ENCODE measurements around the gene FAM228B. TPM values are rescaled to one million over a fixed set of nuclear protein-coding genes. Genes with fewer than 3 reads are reported as not detected.

FAM228B gene
- total RNA-seq, 4 donors from 2014 or later: 22.6 to 41.4 (median 33.8) TPM

DNA sequence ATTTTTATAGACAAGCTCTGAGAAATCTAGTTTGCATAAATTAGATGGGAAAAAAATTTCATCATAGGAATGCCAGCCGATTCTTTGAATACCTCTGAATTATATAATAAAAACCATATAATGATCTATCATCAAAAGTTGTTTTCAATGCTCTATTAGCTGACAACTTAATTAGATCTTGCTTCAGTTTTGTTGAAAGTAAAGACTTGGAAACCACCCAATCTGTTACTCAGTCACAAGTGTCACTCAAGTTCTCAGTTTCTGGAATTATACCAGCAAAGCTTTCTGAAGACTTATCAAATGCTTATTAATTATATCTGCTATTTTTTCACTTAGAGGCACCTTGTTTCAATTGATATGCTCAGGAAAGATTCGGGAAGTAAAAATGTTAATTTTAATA lies 21.3 kb upstream of the FAM228B start:
- no peaks in the 10 kb centered on the region for H3K4me1 ChIP-seq
- DNase-seq (ENCODE audit: extremely low spot score): no peak
- H3K9me3 ChIP-seq: no peaks in the 10 kb centered on the region
- TF ChIP-seq POLR2A (IDR thresholded peaks at IDR 0.05; ENCODE audit: low read depth) (no peak), EP300 (IDR thresholded peaks at IDR 0.05) (no peak), POLR2AphosphoS5 (IDR thresholded peaks at IDR 0.05) (no peak)
- TF ChIP-seq, protein P1, sequence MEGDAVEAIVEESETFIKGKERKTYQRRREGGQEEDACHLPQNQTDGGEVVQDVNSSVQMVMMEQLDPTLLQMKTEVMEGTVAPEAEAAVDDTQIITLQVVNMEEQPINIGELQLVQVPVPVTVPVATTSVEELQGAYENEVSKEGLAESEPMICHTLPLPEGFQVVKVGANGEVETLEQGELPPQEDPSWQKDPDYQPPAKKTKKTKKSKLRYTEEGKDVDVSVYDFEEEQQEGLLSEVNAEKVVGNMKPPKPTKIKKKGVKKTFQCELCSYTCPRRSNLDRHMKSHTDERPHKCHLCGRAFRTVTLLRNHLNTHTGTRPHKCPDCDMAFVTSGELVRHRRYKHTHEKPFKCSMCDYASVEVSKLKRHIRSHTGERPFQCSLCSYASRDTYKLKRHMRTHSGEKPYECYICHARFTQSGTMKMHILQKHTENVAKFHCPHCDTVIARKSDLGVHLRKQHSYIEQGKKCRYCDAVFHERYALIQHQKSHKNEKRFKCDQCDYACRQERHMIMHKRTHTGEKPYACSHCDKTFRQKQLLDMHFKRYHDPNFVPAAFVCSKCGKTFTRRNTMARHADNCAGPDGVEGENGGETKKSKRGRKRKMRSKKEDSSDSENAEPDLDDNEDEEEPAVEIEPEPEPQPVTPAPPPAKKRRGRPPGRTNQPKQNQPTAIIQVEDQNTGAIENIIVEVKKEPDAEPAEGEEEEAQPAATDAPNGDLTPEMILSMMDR (IDR thresholded peaks at IDR 0.05): no peak
- peaks cover 0 to 29% (median 9%) of the 10 kb centered on the region in 4 donors for H3K36me3 ChIP-seq
- no peak overlapping the region for H3K4me3 ChIP-seq
- no peak overlapping the region for H3K27ac ChIP-seq (replicated peaks in 1 of 4)
- intact Hi-C loops (cut with DNase I): no loop called here
- H3K27me3 ChIP-seq: no peaks in the 10 kb centered on the region
- WGBS: 67% methylated on average over 2 of the region's 2 CpGs

DNA sequence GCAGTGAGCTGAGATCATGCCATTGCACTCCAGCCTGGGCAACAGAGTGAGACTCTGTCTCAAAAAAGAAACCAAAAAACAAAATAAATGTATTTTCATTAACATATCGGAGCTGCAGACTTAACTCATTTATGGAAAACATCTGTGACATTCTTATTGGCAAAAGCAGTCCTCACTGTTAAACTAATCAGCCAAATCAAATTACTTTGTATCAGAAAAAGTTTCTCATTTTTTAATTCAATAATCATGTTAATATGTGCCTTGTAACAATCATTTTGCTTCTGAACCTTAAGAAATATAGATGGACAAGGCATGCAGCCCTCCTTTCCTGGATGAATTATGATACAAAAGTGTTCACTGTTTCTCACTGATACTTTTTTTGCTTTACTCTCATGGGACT lies 20.6 kb upstream of the FAM228B start:
- DNase-seq (ENCODE audit: extremely low spot score): no peak
- 93% methylated on average over 1 of the region's 1 CpG for WGBS
- H3K27ac ChIP-seq (replicated peaks in 1 of 4): no peak overlapping the region
- intact Hi-C loops (cut with DNase I): no loop called here
- H3K27me3 ChIP-seq: no peaks in the 10 kb centered on the region
- TF ChIP-seq, protein P1 (IDR thresholded peaks at IDR 0.05): no peak
- TF ChIP-seq POLR2AphosphoS5 (IDR thresholded peaks at IDR 0.05): no peak
- no peak for TF ChIP-seq POLR2A (IDR thresholded peaks at IDR 0.05; ENCODE audit: low read depth)
- no peak for TF ChIP-seq EP300 (IDR thresholded peaks at IDR 0.05)
- H3K4me3 ChIP-seq: no peak overlapping the region
- H3K9me3 ChIP-seq: no peaks in the 10 kb centered on the region
- no peaks in the 10 kb centered on the region for H3K4me1 ChIP-seq
- H3K36me3 ChIP-seq: peaks cover 0 to 29% (median 9%) of the 10 kb centered on the region in 4 donors

DNA sequence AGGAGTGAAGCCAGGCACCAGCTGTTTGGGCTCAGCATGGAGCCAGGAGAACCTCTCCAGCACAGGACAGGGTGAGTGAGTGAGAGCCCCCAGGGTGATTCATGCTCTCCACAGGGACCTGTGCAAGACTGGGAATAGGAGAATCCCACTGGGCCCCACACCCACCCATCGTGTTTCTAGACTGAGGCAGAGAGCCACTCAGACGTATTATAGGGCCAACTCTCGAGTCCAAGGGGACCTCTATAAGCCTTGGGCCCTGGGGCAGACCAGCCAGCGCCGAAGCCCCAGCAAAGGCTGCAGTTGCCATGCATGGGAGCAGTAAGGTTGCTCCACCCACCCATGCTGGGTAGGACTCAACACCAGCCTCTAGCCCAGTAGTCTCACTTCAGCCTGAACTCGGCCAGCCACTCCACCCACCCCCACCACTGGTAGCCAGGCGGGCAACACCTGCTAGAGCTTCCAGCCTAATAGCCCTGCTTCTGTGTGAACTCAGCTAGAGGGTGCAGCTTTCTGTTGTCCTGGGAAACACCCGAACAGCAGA lies 19.1 kb upstream of the FAM228B start:
- WGBS: 96% methylated on average over 7 of the region's 8 CpGs
- TF ChIP-seq POLR2A (IDR thresholded peaks at IDR 0.05; ENCODE audit: low read depth): no peak
- TF ChIP-seq POLR2AphosphoS5 (IDR thresholded peaks at IDR 0.05): no peak
- TF ChIP-seq, protein P1 (IDR thresholded peaks at IDR 0.05): no peak
- Histone ChIP-seq H3K9me3 (no peaks in the 10 kb centered on the region), H3K4me1 (no peaks in the 10 kb centered on the region), H3K4me3 (no peak overlapping the region), H3K27me3 (no peaks in the 10 kb centered on the region), H3K27ac (replicated peaks in 1 of 4) (no peak overlapping the region), H3K36me3 (peaks cover 0 to 29% (median 9%) of the 10 kb centered on the region in 4 donors)
- intact Hi-C loops (cut with DNase I): no loop called here
- no peak for DNase-seq (ENCODE audit: extremely low spot score)

DNA sequence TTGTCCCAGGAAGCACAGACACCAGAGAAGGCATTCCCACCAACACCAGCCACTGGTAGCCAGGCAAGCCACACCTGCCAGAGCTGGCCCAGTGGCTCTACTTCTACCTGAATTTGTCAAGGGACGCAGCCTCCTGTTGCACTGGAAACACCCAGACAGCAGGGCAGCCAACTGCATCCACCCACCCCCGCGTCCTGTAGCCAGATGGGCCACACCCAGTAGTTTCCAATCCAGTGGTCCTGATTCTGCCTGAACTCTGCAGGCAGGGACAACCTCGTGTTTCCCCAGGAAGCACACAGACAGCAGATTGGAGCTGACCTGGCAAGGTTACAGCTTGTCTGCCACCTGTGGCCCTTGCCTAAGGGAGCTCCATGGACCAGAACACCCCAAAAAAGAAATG lies 18.4 kb upstream of the FAM228B start:
- 57% methylated on average over 3 of the region's 4 CpGs for WGBS
- intact Hi-C loops (cut with DNase I): no loop called here

More for the DNA sequence above, 18.4 kb upstream of the FAM228B start:
- DNase-seq (ENCODE audit: extremely low spot score): no peak
- Histone ChIP-seq H3K9me3 (no peaks in the 10 kb centered on the region), H3K4me1 (no peaks in the 10 kb centered on the region), H3K27me3 (no peaks in the 10 kb centered on the region), H3K27ac (replicated peaks in 1 of 4) (no peak overlapping the region), H3K4me3 (no peak overlapping the region), H3K36me3 (peaks cover 0 to 29% (median 9%) of the 10 kb centered on the region in 4 donors)
- TF ChIP-seq, protein P1 (IDR thresholded peaks at IDR 0.05): no peak
- TF ChIP-seq POLR2A (IDR thresholded peaks at IDR 0.05; ENCODE audit: low read depth) (no peak), EP300 (IDR thresholded peaks at IDR 0.05) (no peak), POLR2AphosphoS5 (IDR thresholded peaks at IDR 0.05) (no peak)
